ENCODE measurements around the gene TXNDC11.

GRCh38 chr16:11673091-11674000 lies 69.3 kb downstream of the TXNDC11 start:
- TF ChIP-seq CTCF (IDR thresholded peaks at IDR 0.05) (no peak), POLR2AphosphoS5 (IDR thresholded peaks at IDR 0.05; ENCODE audit: insufficient read depth in 1 of 2, low read depth in 1 of 2) (no peak)

Data from vagina (tissue), 2 donors.